Endothelial cell of umbilical vein (primary cell): ENCODE results near the gene NOL8. TPM values are rescaled to one million over a fixed set of nuclear protein-coding genes. Genes with fewer than 3 reads are reported as not detected.

Experiments used
- BruUV-seq: library from RNA; stranded (reverse); fragments of 400-500 nt; replicated peaks from 2 replicates; lab custom pipeline; 2021; lab: Mats Ljungman, UMichigan
- CTCF ChIA-PET: fragments of 300-600, 350-600 bp; sonication (Branson Sonifier 250); formaldehyde crosslinking; loops from one replicate; lab custom pipeline; 2021; ENCODE audit warnings: antibody characterized with exemption, inconsistent platforms; lab: Charles Lee
- POLR2A ChIA-PET: fragments of 300-600, 350-600 bp; sonication (Branson Sonifier 250); formaldehyde crosslinking; loops from one replicate; lab custom pipeline; 2021; ENCODE audit warnings: antibody characterized with exemption, inconsistent platforms; lab: Charles Lee
- DNase-seq: peaks from one replicate; pipeline ENCODE4 v3.0.0-alpha.2; 2011; ENCODE audit warnings: low read depth, low spot score
- FAIRE-seq: peaks from 2 replicates; lab custom pipeline; 2011; peaks lifted over from hg19 to GRCh38; lab: Jason Lieb, UNC
- H2AFZ ChIP-seq: 2 replicates; pipeline ENCODE4 v1.6.0; 2012; ENCODE audit warnings: low read depth, low read length, control low read depth, inconsistent platforms
- H3K27ac ChIP-seq: 2 replicates; pipeline ENCODE4 v1.5.1; 2011; ENCODE audit warnings: low read depth, mild to moderate bottlenecking, control low read depth, low read length, moderate library complexity; ENCODE audit not compliant: insufficient read depth
- H3K27me3 ChIP-seq, 2 experiments: 2 replicates each; pipeline versions ENCODE4 v1.6.0 to v1.6.1; 2011; ENCODE audit warnings: low read length in 2 of 2, mixed read lengths in 1 of 2; ENCODE audit not compliant: control insufficient read depth in 2 of 2, insufficient read depth in 2 of 2
- H3K36me3 ChIP-seq, 2 experiments: 2 replicates in 1 of 2; 3 replicates in 1 of 2; pipeline ENCODE4 v1.5.1; 2011; ENCODE audit warnings: low read length in 2 of 2, mild to moderate bottlenecking in 1 of 2, moderate library complexity in 1 of 2; ENCODE audit not compliant: control insufficient read depth in 2 of 2, insufficient read depth in 2 of 2; ENCODE audit errors: extremely low read depth in 1 of 2
- H3K4me1 ChIP-seq: 3 replicates; pipeline ENCODE4 v1.5.1; 2011; ENCODE audit warnings: mild to moderate bottlenecking, low read length; ENCODE audit not compliant: control insufficient read depth, insufficient read depth; ENCODE audit errors: extremely low read depth
- H3K4me2 ChIP-seq: 2 replicates; pipeline ENCODE4 v1.6.1; 2011; ENCODE audit warnings: low read length, control low read depth, mixed read lengths; ENCODE audit not compliant: insufficient read depth
- H3K4me3 ChIP-seq, 3 experiments: fragments of 200-600 bp in 1 of 3; sonication (generic), shearing (Covaris generic) in 1 of 3; replicated peaks in 1 of 3; 2 replicates each; pipeline ENCODE4 v1.5.1; 2011 to 2016; ENCODE audit warnings: control low read depth in 3 of 3, low read length in 3 of 3, mild to moderate bottlenecking in 2 of 3, inconsistent platforms in 1 of 3, low read depth in 1 of 3, moderate library complexity in 1 of 3; ENCODE audit not compliant: insufficient read depth in 1 of 3
- H3K79me2 ChIP-seq: 2 replicates; pipeline ENCODE4 v1.6.0; 2012; ENCODE audit warnings: low read length, inconsistent platforms; ENCODE audit not compliant: control insufficient read depth, insufficient read depth
- H3K9ac ChIP-seq: replicated peaks from 2 replicates; pipeline ENCODE3; 2011; ENCODE audit warnings: low read length, control low read depth; ENCODE audit not compliant: insufficient read depth; ENCODE audit errors: extremely low read depth
- H3K9me1 ChIP-seq: replicated peaks from 3 replicates; pipeline ENCODE4 v1.6.0; 2011; ENCODE audit warnings: mild to moderate bottlenecking, low read length; ENCODE audit not compliant: control insufficient read depth, insufficient read depth; ENCODE audit errors: extremely low read depth
- H3K9me3 ChIP-seq: replicated peaks from 2 replicates; pipeline ENCODE4 v1.5.1; 2012; ENCODE audit warnings: low read length, inconsistent platforms; ENCODE audit not compliant: control insufficient read depth, insufficient read depth
- H4K20me1 ChIP-seq: replicated peaks from 2 replicates; pipeline ENCODE3; 2011; ENCODE audit warnings: mild to moderate bottlenecking, low read length; ENCODE audit not compliant: control insufficient read depth, insufficient read depth; ENCODE audit errors: extremely low read depth
- EZH2 ChIP-seq: IDR thresholded peaks from 2 replicates; pipeline ENCODE4 v1.6.1; 2012; ENCODE audit warnings: borderline replicate concordance, low read depth, mild to moderate bottlenecking, moderate library complexity, low read length, inconsistent platforms; ENCODE audit not compliant: severe bottlenecking
- GATA2 ChIP-seq: IDR thresholded peaks from 2 replicates; pipeline ENCODE4 v1.7.0; 2011; ENCODE audit warnings: low read depth, mild to moderate bottlenecking, moderate library complexity, mixed read lengths, low read length; ENCODE audit not compliant: insufficient read length, insufficient read depth
- POLR2AphosphoS5 ChIP-seq: IDR thresholded peaks from 2 replicates; pipeline ENCODE4 v1.6.1; 2012; ENCODE audit warnings: low read depth, mild to moderate bottlenecking, control low read depth, low read length, moderate library complexity; ENCODE audit not compliant: insufficient read depth
- dilution Hi-C: fragments of 300-500 bp; cut with MboI; formaldehyde crosslinking; loops from one replicate; pipeline ENCODE4 v1.15.0; 2019; ENCODE audit warnings: low sequenced_read_pairs; ENCODE audit not compliant: extremely low pct_ligation_motif_present
- intact Hi-C: fragments of 100-400 bp; cut with micrococcal nuclease; formaldehyde crosslinking; loops from one replicate; pipeline ENCODE4 v1.10.0; 2022
- polyA plus RNA-seq, 4 experiments: library from polyadenylated mRNA; depleted of rRNA in 3 of 4; stranded (reverse) in 3 of 4; unstranded in 1 of 4; fragments of >200 nt; gene quantifications; 2 replicates each; pipeline versions ENCODE4 v1.2.1 to v1.2.3, GENCODE V29; 2011 to 2012; ENCODE audit warnings: missing spikeins in 1 of 4
- total RNA-seq: library from RNA; stranded (reverse); gene quantifications from 2 replicates; pipeline ENCODE4 v1.2.3, GENCODE V29; 2021
- TF ChIP-seq, protein P1 (sequence below), 2 donors: IDR thresholded peaks; 1 replicate in 1 of 2; 2 replicates in 1 of 2; pipeline ENCODE4 v1.5.1; 2011; ENCODE audit warnings: low read length in 2 of 2, mild to moderate bottlenecking in 2 of 2, moderate library complexity in 2 of 2, control low read depth in 1 of 2, inconsistent platforms in 1 of 2, low read depth in 1 of 2; ENCODE audit not compliant: insufficient read depth in 1 of 2; ENCODE audit errors: extremely low read depth in 1 of 2
- TF ChIP-seq, protein P2 (sequence below): IDR thresholded peaks from 2 replicates; pipeline ENCODE4 v1.6.1; 2011; ENCODE audit not compliant: insufficient read depth, insufficient read length

Gene NOL8
- total and polyA plus RNA-seq, 2 donors (not counting 3 experiments of a cell fraction or from before 2014, with no cell fraction given): 5.6 to 41.6 TPM

DNA sequence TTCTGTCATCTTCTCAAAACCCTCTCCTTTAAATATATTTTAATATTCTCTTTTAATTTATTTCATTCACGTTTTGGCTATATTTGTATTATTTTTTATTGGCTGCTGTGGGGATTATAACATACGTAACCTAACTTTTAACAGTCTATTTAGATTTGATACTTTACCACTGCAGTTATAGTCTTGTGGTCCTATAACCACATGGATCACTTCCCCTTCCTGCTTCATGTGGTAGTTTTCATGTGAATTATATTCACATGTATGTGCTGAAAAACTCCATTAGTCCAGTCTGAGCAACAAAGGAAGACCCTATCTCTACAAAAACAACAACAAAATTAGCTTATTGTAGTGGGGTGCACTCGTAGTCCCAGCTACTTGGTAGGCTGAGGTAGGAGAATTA, 34.9 kb upstream of the NOL8 start:
- dilution Hi-C loops: no loop called here

DNA sequence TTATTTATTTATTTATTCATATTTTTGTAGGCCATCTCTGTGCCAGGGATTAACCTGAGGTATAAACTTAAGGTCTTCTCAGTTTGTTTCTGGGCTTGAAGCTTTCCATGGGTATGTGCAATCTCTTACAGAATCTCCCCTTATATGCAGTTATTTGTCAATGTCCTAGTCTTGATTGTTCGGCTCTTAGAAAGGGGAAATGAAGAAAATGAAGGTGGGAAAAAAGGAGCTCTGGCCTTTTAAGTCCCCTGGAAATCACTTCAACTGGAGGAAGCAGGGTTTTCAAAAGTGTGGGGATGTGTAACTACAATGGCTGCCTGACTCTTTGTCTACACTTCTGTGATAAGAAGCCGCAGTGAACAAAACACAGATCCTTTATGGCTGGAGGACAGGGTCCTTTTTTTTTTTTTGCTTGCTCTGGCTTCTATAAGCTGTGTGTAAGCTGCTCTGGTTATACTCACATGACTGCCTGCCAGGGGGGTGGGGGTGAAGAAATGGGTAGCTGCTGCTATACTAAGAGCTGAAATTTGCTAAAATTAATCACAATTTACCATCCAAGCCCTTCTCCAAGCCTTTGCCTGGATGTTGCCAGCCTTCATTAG, 34.3 kb upstream of the NOL8 start:
- Histone ChIP-seq H3K9ac (no peak overlapping the region), H3K9me3 (no peaks in the 10 kb centered on the region), H3K4me2 (no peak overlapping the region), H3K4me1 (no peaks in the 10 kb centered on the region), H3K27ac (no peak overlapping the region), H2AFZ (peak overlapping the region; percentile 20), H3K9me1 (no peaks in the 10 kb centered on the region), H3K36me3 (no peaks in the 10 kb centered on the region), H3K79me2 (no peaks in the 10 kb centered on the region), H4K20me1 (no peaks in the 10 kb centered on the region), H3K4me3 (no peak overlapping the region), H3K27me3 (no peaks in the 10 kb centered on the region)
- BruUV-seq: no TSS peak
- DNase-seq: no peak
- TF ChIP-seq, protein P1, sequence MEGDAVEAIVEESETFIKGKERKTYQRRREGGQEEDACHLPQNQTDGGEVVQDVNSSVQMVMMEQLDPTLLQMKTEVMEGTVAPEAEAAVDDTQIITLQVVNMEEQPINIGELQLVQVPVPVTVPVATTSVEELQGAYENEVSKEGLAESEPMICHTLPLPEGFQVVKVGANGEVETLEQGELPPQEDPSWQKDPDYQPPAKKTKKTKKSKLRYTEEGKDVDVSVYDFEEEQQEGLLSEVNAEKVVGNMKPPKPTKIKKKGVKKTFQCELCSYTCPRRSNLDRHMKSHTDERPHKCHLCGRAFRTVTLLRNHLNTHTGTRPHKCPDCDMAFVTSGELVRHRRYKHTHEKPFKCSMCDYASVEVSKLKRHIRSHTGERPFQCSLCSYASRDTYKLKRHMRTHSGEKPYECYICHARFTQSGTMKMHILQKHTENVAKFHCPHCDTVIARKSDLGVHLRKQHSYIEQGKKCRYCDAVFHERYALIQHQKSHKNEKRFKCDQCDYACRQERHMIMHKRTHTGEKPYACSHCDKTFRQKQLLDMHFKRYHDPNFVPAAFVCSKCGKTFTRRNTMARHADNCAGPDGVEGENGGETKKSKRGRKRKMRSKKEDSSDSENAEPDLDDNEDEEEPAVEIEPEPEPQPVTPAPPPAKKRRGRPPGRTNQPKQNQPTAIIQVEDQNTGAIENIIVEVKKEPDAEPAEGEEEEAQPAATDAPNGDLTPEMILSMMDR (IDR thresholded peaks at IDR 0.05; ENCODE audit: extremely low read depth in 1 of 2, insufficient read depth in 1 of 2, low read depth in 1 of 2, low read length in 2 of 2): no peak
- TF ChIP-seq GATA2 (no peak), POLR2AphosphoS5 (no peak), EZH2 (no peak)
- TF ChIP-seq, protein P2, sequence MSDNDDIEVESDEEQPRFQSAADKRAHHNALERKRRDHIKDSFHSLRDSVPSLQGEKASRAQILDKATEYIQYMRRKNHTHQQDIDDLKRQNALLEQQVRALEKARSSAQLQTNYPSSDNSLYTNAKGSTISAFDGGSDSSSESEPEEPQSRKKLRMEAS: no peak
- FAIRE-seq: no peak
- intact Hi-C loops: no loop called here
- dilution Hi-C loops: no loop called here
- ChIA-PET CTCF (interaction anchor here (1.3 to 1.6 kb wide), 2 partner anchors 9 to 24 kb away, joined by 4 read pairs; no protein-coding TSS in a partner anchor), POLR2A (no interaction called here)

More for the DNA sequence above, 34.9 kb upstream of the NOL8 start:
- no peak overlapping the region for H3K4me3 ChIP-seq
- no peak overlapping the region for H3K9ac ChIP-seq
- no peaks in the 10 kb centered on the region for H3K4me1 ChIP-seq
- no peaks in the 10 kb centered on the region for H3K9me3 ChIP-seq
- H2AFZ ChIP-seq: no peak overlapping the region
- no peak for DNase-seq
- no TSS peak for BruUV-seq
- H3K27me3 ChIP-seq: no peaks in the 10 kb centered on the region
- intact Hi-C loops: no loop called here
- ChIA-PET POLR2A (no interaction called here), CTCF (interaction anchor here (1.3 to 1.6 kb wide), 2 partner anchors 9 to 24 kb away, joined by 4 read pairs; no protein-coding TSS in a partner anchor)
- H3K36me3 ChIP-seq: no peaks in the 10 kb centered on the region
- H3K9me1 ChIP-seq: no peaks in the 10 kb centered on the region
- no peak for TF ChIP-seq POLR2AphosphoS5
- H3K79me2 ChIP-seq: no peaks in the 10 kb centered on the region
- H3K27ac ChIP-seq: no peak overlapping the region
- no peak for FAIRE-seq
- H3K4me2 ChIP-seq: no peak overlapping the region
- H4K20me1 ChIP-seq: no peaks in the 10 kb centered on the region
